Calu3 (cell line): Measurements from ENCODE around the gene LAGE3. TPM values are rescaled to one million over a fixed set of nuclear protein-coding genes. Genes with fewer than 3 reads are reported as not detected.
"Not testable (repeated sequence)": the region's sequence is repeated elsewhere in the genome, so short reads cannot be mapped to it uniquely, and the experiment has no call there.

Source experiments
- BruUV-seq: library from RNA; stranded (reverse); fragments of 400-500 nt; replicated peaks from 2 replicates; lab custom pipeline; 2021; lab: Mats Ljungman, UMichigan
- CTCF ChIA-PET: fragments of 300-600 bp; sonication (Branson Sonifier 250); formaldehyde crosslinking; loops from one replicate; lab custom pipeline; 2022; ENCODE audit warnings: antibody characterized with exemption; lab: Charles Lee
- DNase-seq: peaks from one replicate; pipeline ENCODE4 v3.0.0; 2022
- H3K27ac Mint-ChIP-seq: one replicate; pipeline ENCODE4 v1.8.0; 2022; ENCODE audit warnings: mixed read lengths; ENCODE audit not compliant: unreplicated experiment
- H3K27me3 Mint-ChIP-seq: one replicate; pipeline ENCODE4 v1.8.0; 2022; ENCODE audit warnings: mixed read lengths; ENCODE audit not compliant: unreplicated experiment
- H3K36me3 Mint-ChIP-seq: one replicate; pipeline ENCODE4 v1.8.0; 2022; ENCODE audit warnings: mild to moderate bottlenecking, moderate library complexity, mixed read lengths; ENCODE audit not compliant: insufficient read depth, unreplicated experiment
- H3K4me1 Mint-ChIP-seq: one replicate; pipeline ENCODE4 v1.8.0; 2022; ENCODE audit warnings: mild to moderate bottlenecking, low read depth, mixed read lengths; ENCODE audit not compliant: unreplicated experiment
- H3K4me3 Mint-ChIP-seq: one replicate; pipeline ENCODE4 v1.8.0; 2022; ENCODE audit warnings: mild to moderate bottlenecking, low read depth, moderate library complexity, mixed read lengths; ENCODE audit not compliant: unreplicated experiment
- H3K9me3 Mint-ChIP-seq: one replicate; pipeline ENCODE4 v1.8.0; 2022; ENCODE audit warnings: low read depth, mixed read lengths; ENCODE audit not compliant: unreplicated experiment
- intact Hi-C: fragments of 100-400 bp; cut with micrococcal nuclease; formaldehyde crosslinking; loops from one replicate; pipeline ENCODE4 v1.10.0; 2022; ENCODE audit not compliant: unreplicated experiment
- total RNA-seq: library from RNA; stranded (reverse); gene quantifications from 2 replicates; pipeline ENCODE4 v1.2.3, GENCODE V29; 2022
- TF ChIP-seq, protein P1 (sequence below): fragments of 200-600 bp; IDR thresholded peaks from one replicate; pipeline ENCODE4 v1.8.0; 2022; ENCODE audit warnings: antibody characterized with exemption; ENCODE audit not compliant: unreplicated experiment

The LAGE3 gene
- total RNA-seq, 1 experiment from 2014 or later = 25.5 TPM

DNA sequence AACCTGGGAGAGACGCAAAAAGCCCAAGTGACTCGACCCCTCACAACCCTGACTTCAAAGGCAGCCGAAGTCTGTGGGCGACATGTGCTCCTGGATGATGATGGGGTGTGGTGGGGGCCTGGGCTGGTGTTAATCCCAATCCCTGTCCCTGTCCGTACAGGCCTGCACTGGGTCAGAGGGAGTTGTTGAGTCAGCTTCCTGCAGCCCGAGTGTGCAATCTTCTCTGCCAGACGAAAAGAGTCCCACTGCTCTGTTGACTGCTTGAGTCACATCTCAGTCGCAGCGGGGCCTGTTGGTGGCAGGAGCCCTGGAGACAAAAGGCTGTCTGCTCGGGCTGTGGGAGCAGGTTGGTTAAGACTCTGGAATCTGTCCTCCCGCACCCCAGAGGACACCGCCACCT lies 26.7 kb upstream of the LAGE3 start:
- H3K36me3 Mint-ChIP-seq = peaks cover 12% of the 10 kb centered on the region
- CTCF ChIA-PET = no interaction called here
- no peak overlapping the region for H3K27ac Mint-ChIP-seq
- no peaks in the 10 kb centered on the region for H3K9me3 Mint-ChIP-seq
- DNase-seq = no peak
- TF ChIP-seq, protein P1, sequence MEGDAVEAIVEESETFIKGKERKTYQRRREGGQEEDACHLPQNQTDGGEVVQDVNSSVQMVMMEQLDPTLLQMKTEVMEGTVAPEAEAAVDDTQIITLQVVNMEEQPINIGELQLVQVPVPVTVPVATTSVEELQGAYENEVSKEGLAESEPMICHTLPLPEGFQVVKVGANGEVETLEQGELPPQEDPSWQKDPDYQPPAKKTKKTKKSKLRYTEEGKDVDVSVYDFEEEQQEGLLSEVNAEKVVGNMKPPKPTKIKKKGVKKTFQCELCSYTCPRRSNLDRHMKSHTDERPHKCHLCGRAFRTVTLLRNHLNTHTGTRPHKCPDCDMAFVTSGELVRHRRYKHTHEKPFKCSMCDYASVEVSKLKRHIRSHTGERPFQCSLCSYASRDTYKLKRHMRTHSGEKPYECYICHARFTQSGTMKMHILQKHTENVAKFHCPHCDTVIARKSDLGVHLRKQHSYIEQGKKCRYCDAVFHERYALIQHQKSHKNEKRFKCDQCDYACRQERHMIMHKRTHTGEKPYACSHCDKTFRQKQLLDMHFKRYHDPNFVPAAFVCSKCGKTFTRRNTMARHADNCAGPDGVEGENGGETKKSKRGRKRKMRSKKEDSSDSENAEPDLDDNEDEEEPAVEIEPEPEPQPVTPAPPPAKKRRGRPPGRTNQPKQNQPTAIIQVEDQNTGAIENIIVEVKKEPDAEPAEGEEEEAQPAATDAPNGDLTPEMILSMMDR = no peak
- BruUV-seq = no TSS peak
- H3K4me1 Mint-ChIP-seq = no peaks in the 10 kb centered on the region
- intact Hi-C loops = no loop called here
- H3K27me3 Mint-ChIP-seq = no peaks in the 10 kb centered on the region
- no peak overlapping the region for H3K4me3 Mint-ChIP-seq

DNA sequence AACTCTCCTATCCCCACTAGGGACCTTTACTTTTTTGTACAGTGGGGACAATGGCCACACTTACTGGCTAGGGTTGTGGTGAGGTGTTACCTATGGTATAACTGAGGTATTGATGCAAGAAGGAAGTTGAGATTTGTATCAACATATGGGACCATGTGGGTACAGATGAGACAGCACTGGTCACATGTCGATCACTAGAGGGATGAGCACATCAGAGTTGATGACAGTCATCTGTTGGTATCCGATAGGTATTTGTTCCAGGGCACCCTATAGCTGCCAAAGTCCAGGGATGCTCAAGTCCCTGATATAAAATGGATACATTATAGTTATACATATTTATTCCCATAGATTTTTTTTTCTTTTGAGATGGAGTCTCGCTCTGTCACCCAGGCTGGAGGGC lies 23.9 kb upstream of the LAGE3 start:
- no TSS peak for BruUV-seq

DNA sequence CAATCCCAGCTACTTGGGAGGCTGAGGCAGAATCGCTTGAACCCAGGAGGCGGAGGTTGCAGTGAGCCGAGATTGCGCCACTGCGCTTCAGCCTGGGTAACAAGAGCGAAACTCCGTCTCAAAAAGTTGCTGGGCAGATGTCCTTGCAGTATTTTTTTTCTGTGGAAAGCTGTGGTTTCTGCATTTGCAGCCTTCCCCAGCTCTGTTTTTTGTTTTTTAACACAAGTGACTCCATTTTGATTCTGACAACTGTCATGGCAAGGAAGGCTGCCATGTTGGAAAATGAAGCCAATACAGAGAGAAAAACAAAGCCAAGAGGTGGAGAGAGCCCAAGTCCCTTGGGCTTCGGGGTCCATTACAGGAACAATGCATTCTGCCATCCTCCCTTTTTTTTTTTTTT lies 23.0 kb upstream of the LAGE3 start:
- no peaks in the 10 kb centered on the region for H3K27me3 Mint-ChIP-seq
- intact Hi-C loops = no loop called here
- BruUV-seq = no TSS peak
- H3K4me3 Mint-ChIP-seq = no peak overlapping the region
- no peak overlapping the region for H3K27ac Mint-ChIP-seq
- TF ChIP-seq, protein P1 = no peak
- no peaks in the 10 kb centered on the region for H3K4me1 Mint-ChIP-seq
- no peaks in the 10 kb centered on the region for H3K9me3 Mint-ChIP-seq
- no peak for DNase-seq
- peaks cover 9% of the 10 kb centered on the region for H3K36me3 Mint-ChIP-seq
- CTCF ChIA-PET = interaction anchor here (0.6 kb wide), 1 partner anchor 48 kb away, joined by 4 read pairs; no protein-coding TSS in a partner anchor

More for the DNA sequence above, 23.9 kb upstream of the LAGE3 start:
- H3K36me3 Mint-ChIP-seq = peaks cover 9% of the 10 kb centered on the region
- no peak for DNase-seq
- TF ChIP-seq, protein P1 = no peak
- intact Hi-C loops = no loop called here
- H3K4me3 Mint-ChIP-seq = no peak overlapping the region
- no peak overlapping the region for H3K27ac Mint-ChIP-seq
- H3K9me3 Mint-ChIP-seq = no peaks in the 10 kb centered on the region
- no peaks in the 10 kb centered on the region for H3K4me1 Mint-ChIP-seq
- no peaks in the 10 kb centered on the region for H3K27me3 Mint-ChIP-seq
- CTCF ChIA-PET = no interaction called here

DNA sequence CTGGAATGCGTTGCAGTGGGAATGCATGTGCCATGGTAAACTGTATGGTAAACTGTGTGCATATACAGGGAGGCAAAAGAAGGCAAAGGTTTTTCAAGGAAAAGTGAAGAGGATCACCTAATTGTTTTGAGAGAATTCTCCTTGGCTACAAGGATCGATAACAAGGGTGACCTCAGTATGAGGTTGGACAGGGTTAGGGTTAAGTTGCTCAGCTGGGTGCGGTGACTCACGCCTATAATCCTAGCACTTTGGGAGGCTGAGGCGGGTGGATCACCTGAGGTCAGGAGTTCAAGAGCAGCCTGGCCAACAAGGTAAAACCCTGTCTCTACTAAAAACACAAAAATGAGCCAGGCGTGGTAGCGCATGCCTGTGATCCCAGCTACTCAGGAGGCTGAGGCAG lies 22.3 kb upstream of the LAGE3 start:
- intact Hi-C loops, H3K27ac Mint-ChIP-seq, H3K36me3 Mint-ChIP-seq, DNase-seq, H3K9me3 Mint-ChIP-seq, BruUV-seq, H3K27me3 Mint-ChIP-seq, H3K4me1 Mint-ChIP-seq, H3K4me3 Mint-ChIP-seq, CTCF ChIA-PET: not testable (repeated sequence)

DNA sequence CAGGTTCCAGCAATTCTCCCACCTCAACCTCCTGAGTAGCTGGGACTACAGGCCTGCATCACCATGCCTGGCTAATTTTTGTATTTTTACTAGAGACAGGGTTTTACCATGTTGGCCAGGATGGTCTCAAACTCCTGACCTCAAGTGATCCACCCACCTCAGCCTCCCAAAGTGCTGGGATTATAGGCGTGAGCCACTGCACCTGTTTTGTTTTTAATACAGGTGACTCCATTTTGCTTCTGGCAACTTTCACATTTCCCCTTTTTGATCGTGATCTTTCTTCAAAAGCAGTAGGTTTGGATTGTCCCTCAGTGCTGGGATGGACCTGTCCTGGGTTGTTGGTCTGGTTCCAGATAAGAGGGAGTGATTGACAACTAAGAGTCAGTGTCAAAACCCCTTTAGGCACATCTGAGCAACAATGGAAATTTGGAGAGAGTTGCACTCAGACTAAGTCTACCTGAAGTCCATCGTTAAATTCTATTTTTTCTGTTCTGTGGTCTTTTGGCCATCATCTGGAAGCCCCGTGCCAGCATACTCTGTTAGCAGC lies 17.6 kb upstream of the LAGE3 start:
- H3K27ac Mint-ChIP-seq, H3K27me3 Mint-ChIP-seq, CTCF ChIA-PET, intact Hi-C loops, H3K4me3 Mint-ChIP-seq, H3K9me3 Mint-ChIP-seq, DNase-seq, H3K4me1 Mint-ChIP-seq, H3K36me3 Mint-ChIP-seq, BruUV-seq: not testable (repeated sequence)
